ENCODE results near the gene YIF1B.

The YIF1B gene

GRCh38 chr19:38335949-38336637 lies 20.3 kb upstream of the YIF1B start:
- H3K27ac ChIP-seq: peak overlapping the region; percentile 72
- no peaks in the 10 kb centered on the region for H3K27me3 ChIP-seq
- H3K9me3 ChIP-seq: no peaks in the 10 kb centered on the region
- peak overlapping the region; percentile 94 for H3K4me2 ChIP-seq
- H3K9ac ChIP-seq: peak overlapping the region; percentile 75
- peaks cover 15% of the 10 kb centered on the region for H3K4me1 ChIP-seq
- peaks cover 10% of the 10 kb centered on the region for H3K36me3 ChIP-seq
- H3K4me3 ChIP-seq: peak overlapping the region; percentile 77
- no peak for TF ChIP-seq Cebpa-rat (IDR thresholded peaks at IDR 0.05)
- H4K20me1 ChIP-seq: no peaks in the 10 kb centered on the region

- Histone ChIP-seq H3K4me2 (no peak overlapping the region), H3K9ac (no peak overlapping the region), H4K20me1 (no peaks in the 10 kb centered on the region), H3K27me3 (no peaks in the 10 kb centered on the region), H3K4me1 (peaks cover 15% of the 10 kb centered on the region), H3K36me3 (peaks cover 34% of the 10 kb centered on the region), H3K9me3 (no peaks in the 10 kb centered on the region), H3K4me3 (no peak overlapping the region), H3K27ac (no peak overlapping the region)
- TF ChIP-seq Cebpa-rat (IDR thresholded peaks at IDR 0.05): no peak
Observed at GRCh38 chr19:38333245-38333644, 17.5 kb upstream of the YIF1B start.

GRCh38 chr19:38331728-38332127 lies 16.0 kb upstream of the YIF1B start:
- H3K27me3 ChIP-seq: no peaks in the 10 kb centered on the region
- no peak overlapping the region for H3K27ac ChIP-seq
- H3K4me1 ChIP-seq: peaks cover 6% of the 10 kb centered on the region; the same call in 1 of the 2 replicates
- H4K20me1 ChIP-seq: no peaks in the 10 kb centered on the region
- no peak overlapping the region for H3K9ac ChIP-seq
- no peak overlapping the region for H3K4me2 ChIP-seq
- peaks cover 46% of the 10 kb centered on the region for H3K36me3 ChIP-seq
- no peaks in the 10 kb centered on the region for H3K9me3 ChIP-seq
- no peak for TF ChIP-seq Cebpa-rat (IDR thresholded peaks at IDR 0.05)
- no peak overlapping the region for H3K4me3 ChIP-seq

- Histone ChIP-seq H3K27me3 (no peaks in the 10 kb centered on the region), H3K4me3 (no peak overlapping the region), H3K9me3 (no peaks in the 10 kb centered on the region), H3K9ac (no peak overlapping the region), H3K4me2 (no peak overlapping the region), H3K27ac (no peak overlapping the region), H3K36me3 (peaks cover 67% of the 10 kb centered on the region), H3K4me1 (no peaks in the 10 kb centered on the region), H4K20me1 (no peaks in the 10 kb centered on the region)
- TF ChIP-seq Cebpa-rat (IDR thresholded peaks at IDR 0.05): no peak
Observed at GRCh38 chr19:38329651-38330050, 13.9 kb upstream of the YIF1B start.

GRCh38 chr19:38326591-38326990 lies 10.8 kb upstream of the YIF1B start:
- Histone ChIP-seq H3K4me1 (peaks cover 3% of the 10 kb centered on the region), H3K9ac (no peak overlapping the region), H3K4me2 (no peak overlapping the region), H3K9me3 (no peaks in the 10 kb centered on the region), H4K20me1 (no peaks in the 10 kb centered on the region), H3K27me3 (no peaks in the 10 kb centered on the region), H3K27ac (no peak overlapping the region), H3K4me3 (no peak overlapping the region), H3K36me3 (peaks cover 81% of the 10 kb centered on the region)
- no peak for TF ChIP-seq Cebpa-rat (IDR thresholded peaks at IDR 0.05)

GRCh38 chr19:38324431-38324830 lies 8.7 kb upstream of the YIF1B start:
- Histone ChIP-seq H3K4me3 (no peak overlapping the region), H3K4me1 (peaks cover 21% of the 10 kb centered on the region), H3K27ac (no peak overlapping the region), H4K20me1 (no peaks in the 10 kb centered on the region), H3K27me3 (no peaks in the 10 kb centered on the region), H3K36me3 (peaks cover 65% of the 10 kb centered on the region), H3K9me3 (no peaks in the 10 kb centered on the region), H3K9ac (no peak overlapping the region), H3K4me2 (no peak overlapping the region)
- no peak for TF ChIP-seq Cebpa-rat (IDR thresholded peaks at IDR 0.05)

GRCh38 chr19:38323291-38323690 lies 7.5 kb upstream of the YIF1B start:
- Histone ChIP-seq H3K27me3 (no peaks in the 10 kb centered on the region), H3K4me1 (peaks cover 32% of the 10 kb centered on the region), H4K20me1 (no peaks in the 10 kb centered on the region), H3K27ac (no peak overlapping the region), H3K36me3 (peaks cover 55% of the 10 kb centered on the region), H3K4me2 (no peak overlapping the region), H3K9ac (0 out of 2 replicates have a peak overlapping the region, but pooled peaks have one; percentile 29), H3K4me3 (no peak overlapping the region), H3K9me3 (no peaks in the 10 kb centered on the region)
- no peak for TF ChIP-seq Cebpa-rat (IDR thresholded peaks at IDR 0.05)

GRCh38 chr19:38321646-38322196 lies 6.0 kb upstream of the YIF1B start:
- Histone ChIP-seq H3K27me3 (no peaks in the 10 kb centered on the region), H3K9ac (peak overlapping the region; percentile 76), H3K36me3 (peaks cover 39% of the 10 kb centered on the region), H3K9me3 (no peaks in the 10 kb centered on the region), H3K4me1 (peaks cover 48% of the 10 kb centered on the region), H4K20me1 (no peaks in the 10 kb centered on the region), H3K4me3 (peak overlapping the region; percentile 72; the same call in 1 of the 2 replicates), H3K27ac (peak overlapping the region; percentile 78; the same call in 1 of the 2 replicates), H3K4me2 (peak overlapping the region; percentile 93)
- no peak for TF ChIP-seq Cebpa-rat (IDR thresholded peaks at IDR 0.05)

GRCh38 chr19:38320969-38321339 lies 5.2 kb upstream of the YIF1B start:
- Histone ChIP-seq H3K9ac (peak overlapping the region; percentile 76), H3K4me1 (peaks cover 55% of the 10 kb centered on the region), H3K27ac (peak overlapping the region; percentile 78), H4K20me1 (no peaks in the 10 kb centered on the region), H3K36me3 (peaks cover 31% of the 10 kb centered on the region), H3K4me2 (peak overlapping the region; percentile 93), H3K9me3 (no peaks in the 10 kb centered on the region), H3K4me3 (peak overlapping the region; percentile 72), H3K27me3 (no peaks in the 10 kb centered on the region)
- no peak for TF ChIP-seq Cebpa-rat (IDR thresholded peaks at IDR 0.05)

- no peaks in the 10 kb centered on the region for H3K27me3 ChIP-seq
- peak within 1 kb of the TSS; percentile 72 for H3K4me3 ChIP-seq
- H3K9ac ChIP-seq: peak within 1 kb of the TSS; percentile 76
- no peaks in the 10 kb centered on the region for H4K20me1 ChIP-seq
- peaks cover 18% of the 10 kb centered on the region for H3K36me3 ChIP-seq
- H3K27ac ChIP-seq: peak within 1 kb of the TSS; percentile 78
- H3K9me3 ChIP-seq: no peaks in the 10 kb centered on the region
- TF ChIP-seq Cebpa-rat (IDR thresholded peaks at IDR 0.05): no peak
- H3K4me1 ChIP-seq: peaks cover 63% of the 10 kb centered on the region
- peak within 1 kb of the TSS; percentile 93 for H3K4me2 ChIP-seq
Observed at GRCh38 chr19:38319421-38320258, 3.9 kb upstream of the YIF1B start, which contains the start of gene KCNK6. KCNK6 (plus strand) TSS chr19:38319845; CDS start chr19:38319951, 106 bp downstream.

Measured in BLaER1 (cell line).